Liver (tissue), 9 donors: ENCODE results near the gene PRSS57. TPM values are rescaled to one million over a fixed set of nuclear protein-coding genes. Genes with fewer than 3 reads are reported as not detected.
A peak's percentile ranks its signal among the peaks of the same experiment; 100 is the strongest.

ENCODE experiments used
- DNase-seq: peaks from one replicate; pipeline ENCODE4 v3.0.0-alpha.2; 2017; ENCODE audit warnings: low spot score
- H3K27ac ChIP-seq, 2 donors: one replicate each; pipeline ENCODE4 v1.7.0; 2013; ENCODE audit warnings: inconsistent platforms in 2 of 2, low read length in 2 of 2, control low read depth in 1 of 2, low read depth in 1 of 2, mild to moderate bottlenecking in 1 of 2
- H3K27me3 ChIP-seq, 4 donors: one replicate each; pipeline versions ENCODE4 v1.6.1 to v1.7.0; 2013; ENCODE audit warnings: low read length in 3 of 4, inconsistent platforms in 1 of 4, mild to moderate bottlenecking in 1 of 4, moderate library complexity in 1 of 4; ENCODE audit not compliant: control insufficient read depth in 4 of 4, insufficient read depth in 4 of 4
- H3K36me3 ChIP-seq, 4 donors: one replicate each; pipeline versions ENCODE4 v1.6.1 to v1.7.0; 2013; ENCODE audit warnings: low read length in 3 of 4, mild to moderate bottlenecking in 3 of 4, low read depth in 1 of 4, moderate library complexity in 1 of 4; ENCODE audit not compliant: control insufficient read depth in 4 of 4, insufficient read depth in 3 of 4
- H3K4me1 ChIP-seq, 4 donors: one replicate each; pipeline versions ENCODE4 v1.6.1 to v1.7.0; 2013; ENCODE audit warnings: low read length in 3 of 4, mild to moderate bottlenecking in 3 of 4, moderate library complexity in 1 of 4; ENCODE audit not compliant: control insufficient read depth in 4 of 4, insufficient read depth in 4 of 4
- H3K4me3 ChIP-seq, 3 donors: one replicate each; pipeline versions ENCODE4 v1.6.1 to v1.7.0; 2013; ENCODE audit warnings: low read length in 3 of 3, control low read depth in 1 of 3, low read depth in 1 of 3, mild to moderate bottlenecking in 1 of 3
- H3K9ac ChIP-seq, 2 donors: one replicate each; pipeline ENCODE4 v1.7.0; 2013; ENCODE audit warnings: low read length in 2 of 2, mild to moderate bottlenecking in 2 of 2, moderate library complexity in 2 of 2, control low read depth in 1 of 2, low read depth in 1 of 2
- H3K9me3 ChIP-seq, 4 donors: one replicate each; pipeline versions ENCODE4 v1.6.1 to v1.7.0; 2013; ENCODE audit warnings: low read length in 3 of 4; ENCODE audit not compliant: control insufficient read depth in 4 of 4
- CTCF ChIP-seq: fragments of 150-350 bp; IDR thresholded peaks from 2 replicates; pipeline ENCODE4 v1.5.1; 2017; ENCODE audit warnings: improper control_type of control experiment, low read depth, low read length; ENCODE audit not compliant: missing input control
- EGR1 ChIP-seq, 2 donors: IDR thresholded peaks; 2 replicates each; pipeline ENCODE4 v1.6.1; 2016 to 2018; ENCODE audit warnings: antibody characterized with exemption in 2 of 2, low read depth in 2 of 2
- FOXA1 ChIP-seq: IDR thresholded peaks from 2 replicates; pipeline ENCODE4 v1.6.1; 2016; ENCODE audit warnings: antibody characterized with exemption
- FOXA2 ChIP-seq: IDR thresholded peaks from 2 replicates; pipeline ENCODE4 v1.6.1; 2016; ENCODE audit warnings: antibody characterized with exemption
- GABPA ChIP-seq, 2 donors: IDR thresholded peaks in 1 of 2; conservative IDR thresholded peaks in 1 of 2; 2 replicates each; pipeline ENCODE4 v1.6.1; 2016; ENCODE audit warnings: antibody characterized with exemption in 2 of 2, mild to moderate bottlenecking in 1 of 2, moderate library complexity in 1 of 2
- HNF4A ChIP-seq, 2 donors: conservative IDR thresholded peaks; 2 replicates each; pipeline ENCODE4 v1.6.1; 2016; ENCODE audit warnings: antibody characterized with exemption in 2 of 2, mild to moderate bottlenecking in 2 of 2
- HNF4G ChIP-seq: IDR thresholded peaks from 2 replicates; pipeline ENCODE4 v1.6.1; 2016; ENCODE audit warnings: antibody characterized with exemption
- JUND ChIP-seq, 2 donors: IDR thresholded peaks; 2 replicates each; pipeline ENCODE4 v1.6.1; 2016; ENCODE audit warnings: antibody characterized with exemption in 2 of 2
- MAX ChIP-seq: IDR thresholded peaks from 2 replicates; pipeline ENCODE4 v1.6.1; 2016; ENCODE audit warnings: antibody characterized with exemption
- RAD21 ChIP-seq, 2 donors: IDR thresholded peaks; 2 replicates each; pipeline ENCODE4 v1.6.1; 2016; ENCODE audit warnings: antibody characterized with exemption in 2 of 2, mild to moderate bottlenecking in 2 of 2
- RXRA ChIP-seq, 2 donors: IDR thresholded peaks; 2 replicates each; pipeline ENCODE4 v1.6.1; 2017 to 2018; ENCODE audit warnings: antibody characterized with exemption in 2 of 2, mild to moderate bottlenecking in 1 of 2
- SP1 ChIP-seq: IDR thresholded peaks from 2 replicates; pipeline ENCODE4 v1.6.1; 2018; ENCODE audit warnings: antibody characterized with exemption, mild to moderate bottlenecking
- TAF1 ChIP-seq: conservative IDR thresholded peaks from 2 replicates; pipeline ENCODE4 v1.6.1; 2016; ENCODE audit warnings: antibody characterized with exemption, mild to moderate bottlenecking
- YY1 ChIP-seq: IDR thresholded peaks from 2 replicates; pipeline ENCODE4 v1.6.1; 2016; ENCODE audit warnings: antibody characterized with exemption, mild to moderate bottlenecking
- WGBS: extraction: QIAGEN DNeasy Blood & Tissue Kit; methylation state at CpG from one replicate; pipeline ENCODE4 v1.1.7; 2013; 5-methylcytosine and 5-hydroxymethylcytosine counted together
- polyA plus RNA-seq, 2 donors: library from polyadenylated mRNA; stranded (reverse) in 1 of 2; unstranded in 1 of 2; fragments of 200-250 nt in 1 of 2; fragments of >200 nt in 1 of 2; fragmentation: Nextera tagmentation in 1 of 2; extraction: Ambion mirVana in 1 of 2; gene quantifications; one replicate each; pipeline versions ENCODE4 v1.2.1 to v1.2.3, GENCODE V29; 2013 to 2015
- total RNA-seq, 2 donors: library from RNA; depleted of rRNA; stranded (reverse); fragments of >200 nt; gene quantifications; one replicate each; pipeline ENCODE4 v1.2.3, GENCODE V29; 2014
- TF ChIP-seq, protein P1 (sequence below): IDR thresholded peaks from 2 replicates; pipeline ENCODE4 v1.6.1; 2016; ENCODE audit warnings: antibody characterized with exemption
- TF ChIP-seq, protein P2 (sequence below): IDR thresholded peaks from 2 replicates; pipeline ENCODE4 v1.6.1; 2016; ENCODE audit warnings: antibody characterized with exemption
- TF ChIP-seq, protein P3 (sequence below): IDR thresholded peaks from 2 replicates; pipeline ENCODE4 v1.6.1; 2016; ENCODE audit warnings: antibody characterized with exemption, mild to moderate bottlenecking
- donor health status: healthy.
- donor health status: healthy.
- donor health status: healthy.
- donor health status: healthy.
- donor health status: healthy.

The PRSS57 gene
- total and polyA plus RNA-seq, 4 donors = 0.10 to 12.1 TPM; not detected in 2

GRCh38 chr19:664913-665443 lies 30.3 kb downstream of the PRSS57 start:
- Histone ChIP-seq H3K36me3 (no peaks in the 10 kb centered on the region), H3K27ac (no peak overlapping the region), H3K9ac (no peak overlapping the region), H3K4me1 (peaks cover 3 to 37% (median 24%) of the 10 kb centered on the region in 4 donors), H3K9me3 (no peaks in the 10 kb centered on the region), H3K27me3 (no peaks in the 10 kb centered on the region), H3K4me3 (no peak overlapping the region)
- DNase-seq = peak; percentile 85
- 16% methylated on average over 24 of the region's 24 CpGs for WGBS
- TF ChIP-seq, protein P1, sequence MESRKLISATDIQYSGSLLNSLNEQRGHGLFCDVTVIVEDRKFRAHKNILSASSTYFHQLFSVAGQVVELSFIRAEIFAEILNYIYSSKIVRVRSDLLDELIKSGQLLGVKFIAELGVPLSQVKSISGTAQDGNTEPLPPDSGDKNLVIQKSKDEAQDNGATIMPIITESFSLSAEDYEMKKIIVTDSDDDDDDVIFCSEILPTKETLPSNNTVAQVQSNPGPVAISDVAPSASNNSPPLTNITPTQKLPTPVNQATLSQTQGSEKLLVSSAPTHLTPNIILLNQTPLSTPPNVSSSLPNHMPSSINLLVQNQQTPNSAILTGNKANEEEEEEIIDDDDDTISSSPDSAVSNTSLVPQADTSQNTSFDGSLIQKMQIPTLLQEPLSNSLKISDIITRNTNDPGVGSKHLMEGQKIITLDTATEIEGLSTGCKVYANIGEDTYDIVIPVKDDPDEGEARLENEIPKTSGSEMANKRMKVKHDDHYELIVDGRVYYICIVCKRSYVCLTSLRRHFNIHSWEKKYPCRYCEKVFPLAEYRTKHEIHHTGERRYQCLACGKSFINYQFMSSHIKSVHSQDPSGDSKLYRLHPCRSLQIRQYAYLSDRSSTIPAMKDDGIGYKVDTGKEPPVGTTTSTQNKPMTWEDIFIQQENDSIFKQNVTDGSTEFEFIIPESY = no peak
- TF ChIP-seq EGR1 (IDR thresholded peaks at IDR 0.05; ENCODE audit: low read depth in 2 of 2) (no peak), GABPA (IDR thresholded peaks at IDR 0.05 in 1 of 2, conservative IDR thresholded peaks at IDR 0.05 in 1 of 2) (no peak), RXRA (IDR thresholded peaks at IDR 0.05) (no peak), HNF4A (conservative IDR thresholded peaks at IDR 0.05) (no peak), TAF1 (no peak), RAD21 (IDR thresholded peaks at IDR 0.05) (peak; percentile 87 to 95), CTCF (peak; percentile 80), HNF4G (no peak), YY1 (no peak), FOXA2 (no peak), FOXA1 (no peak), JUND (IDR thresholded peaks at IDR 0.05) (no peak), SP1 (peak; percentile 20), MAX (no peak)
- TF ChIP-seq, protein P2, sequence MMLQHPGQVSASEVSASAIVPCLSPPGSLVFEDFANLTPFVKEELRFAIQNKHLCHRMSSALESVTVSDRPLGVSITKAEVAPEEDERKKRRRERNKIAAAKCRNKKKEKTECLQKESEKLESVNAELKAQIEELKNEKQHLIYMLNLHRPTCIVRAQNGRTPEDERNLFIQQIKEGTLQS = no peak
- TF ChIP-seq, protein P3, sequence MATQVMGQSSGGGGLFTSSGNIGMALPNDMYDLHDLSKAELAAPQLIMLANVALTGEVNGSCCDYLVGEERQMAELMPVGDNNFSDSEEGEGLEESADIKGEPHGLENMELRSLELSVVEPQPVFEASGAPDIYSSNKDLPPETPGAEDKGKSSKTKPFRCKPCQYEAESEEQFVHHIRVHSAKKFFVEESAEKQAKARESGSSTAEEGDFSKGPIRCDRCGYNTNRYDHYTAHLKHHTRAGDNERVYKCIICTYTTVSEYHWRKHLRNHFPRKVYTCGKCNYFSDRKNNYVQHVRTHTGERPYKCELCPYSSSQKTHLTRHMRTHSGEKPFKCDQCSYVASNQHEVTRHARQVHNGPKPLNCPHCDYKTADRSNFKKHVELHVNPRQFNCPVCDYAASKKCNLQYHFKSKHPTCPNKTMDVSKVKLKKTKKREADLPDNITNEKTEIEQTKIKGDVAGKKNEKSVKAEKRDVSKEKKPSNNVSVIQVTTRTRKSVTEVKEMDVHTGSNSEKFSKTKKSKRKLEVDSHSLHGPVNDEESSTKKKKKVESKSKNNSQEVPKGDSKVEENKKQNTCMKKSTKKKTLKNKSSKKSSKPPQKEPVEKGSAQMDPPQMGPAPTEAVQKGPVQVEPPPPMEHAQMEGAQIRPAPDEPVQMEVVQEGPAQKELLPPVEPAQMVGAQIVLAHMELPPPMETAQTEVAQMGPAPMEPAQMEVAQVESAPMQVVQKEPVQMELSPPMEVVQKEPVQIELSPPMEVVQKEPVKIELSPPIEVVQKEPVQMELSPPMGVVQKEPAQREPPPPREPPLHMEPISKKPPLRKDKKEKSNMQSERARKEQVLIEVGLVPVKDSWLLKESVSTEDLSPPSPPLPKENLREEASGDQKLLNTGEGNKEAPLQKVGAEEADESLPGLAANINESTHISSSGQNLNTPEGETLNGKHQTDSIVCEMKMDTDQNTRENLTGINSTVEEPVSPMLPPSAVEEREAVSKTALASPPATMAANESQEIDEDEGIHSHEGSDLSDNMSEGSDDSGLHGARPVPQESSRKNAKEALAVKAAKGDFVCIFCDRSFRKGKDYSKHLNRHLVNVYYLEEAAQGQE = no peak
